HTR-8/SVneo (cell line): ENCODE measurements around the gene TMED8.
"Not testable (repeated sequence)": the region's sequence is repeated elsewhere in the genome, so short reads cannot be mapped to it uniquely, and the experiment has no call there.

Experiments used
- DNase-seq: peaks from one replicate; pipeline ENCODE4 v3.0.0; 2011; ENCODE audit warnings: low spot score, mixed read lengths; ENCODE audit not compliant: insufficient read length
- FAIRE-seq: peaks from 2 replicates; lab custom pipeline; 2011; peaks lifted over from hg19 to GRCh38; lab: Jason Lieb, UNC

The TMED8 gene

GRCh38 chr14:77369285-77369684 is 7.6 kb downstream of the TMED8 start:
- FAIRE-seq (no peak), DNase-seq (no peak)

GRCh38 chr14:77364146-77364545 is 12.7 kb downstream of the TMED8 start:
- DNase-seq (no peak), FAIRE-seq (no peak)

- no peak for DNase-seq
- FAIRE-seq: peak; percentile 76
Observed at GRCh38 chr14:77359626-77360025, 17.3 kb downstream of the TMED8 start.

- DNase-seq (no peak), FAIRE-seq (no peak)
Observed at GRCh38 chr14:77356899-77357298, 20.0 kb downstream of the TMED8 start.

GRCh38 chr14:77355811-77356210 is 21.1 kb downstream of the TMED8 start:
- no peak for DNase-seq
- no peak for FAIRE-seq

- FAIRE-seq (no peak), DNase-seq (no peak)
Observed at GRCh38 chr14:77353469-77354141, 23.3 kb downstream of the TMED8 start.

- FAIRE-seq (no peak), DNase-seq (no peak)
Observed at GRCh38 chr14:77347751-77348150, 29.1 kb downstream of the TMED8 start.

GRCh38 chr14:77346495-77346894 is 30.4 kb downstream of the TMED8 start:
- DNase-seq: no peak
- FAIRE-seq: peak; percentile 28

- FAIRE-seq (no peak), DNase-seq (no peak)
Observed at GRCh38 chr14:77344377-77344996, 32.4 kb downstream of the TMED8 start.

- FAIRE-seq: no peak
- no peak for DNase-seq
Observed at GRCh38 chr14:77343662-77344061, 33.2 kb downstream of the TMED8 start.

GRCh38 chr14:77342726-77343397 is 34.0 kb downstream of the TMED8 start:
- peak; percentile 60 for FAIRE-seq
- no peak for DNase-seq

- FAIRE-seq (no peak), DNase-seq (no peak)
Observed at GRCh38 chr14:77340389-77340788, 36.5 kb downstream of the TMED8 start.

- no peak for FAIRE-seq
Observed at GRCh38 chr14:77339407-77339806, 37.5 kb downstream of the TMED8 start.

GRCh38 chr14:77338302-77338701 is 38.6 kb downstream of the TMED8 start:
- DNase-seq: no peak
- no peak for FAIRE-seq

More at GRCh38 chr14:77339407-77339806, 37.5 kb downstream of the TMED8 start:
- no peak for DNase-seq

GRCh38 chr14:77337880-77338279 is 39.0 kb downstream of the TMED8 start:
- FAIRE-seq: no peak

GRCh38 chr14:77337255-77337654 is 39.6 kb downstream of the TMED8 start:
- not testable (repeated sequence) for DNase-seq, FAIRE-seq

More at GRCh38 chr14:77337880-77338279, 39.0 kb downstream of the TMED8 start:
- no peak for DNase-seq

- FAIRE-seq: no peak
Observed at GRCh38 chr14:77335576-77335975, 41.3 kb downstream of the TMED8 start.

GRCh38 chr14:77329872-77330271 is 47.0 kb downstream of the TMED8 start:
- no peak for FAIRE-seq

More at GRCh38 chr14:77335576-77335975, 41.3 kb downstream of the TMED8 start:
- no peak for DNase-seq

GRCh38 chr14:77327111-77327510 is 49.8 kb downstream of the TMED8 start:
- FAIRE-seq: no peak

More at GRCh38 chr14:77329872-77330271, 47.0 kb downstream of the TMED8 start:
- DNase-seq: no peak

GRCh38 chr14:77325746-77326094 is 51.2 kb downstream of the TMED8 start:
- DNase-seq: no peak
- peak; percentile 80 for FAIRE-seq

More at GRCh38 chr14:77327111-77327510, 49.8 kb downstream of the TMED8 start:
- no peak for DNase-seq
